Karpas-422 (cell line): ENCODE measurements around the gene APRT. TPM values are rescaled to one million over a fixed set of nuclear protein-coding genes. Genes with fewer than 3 reads are reported as not detected.
"Not testable (repeated sequence)": the region's sequence is repeated elsewhere in the genome, so short reads cannot be mapped to it uniquely, and the experiment has no call there.

Experiments used
- DNase-seq: peaks from one replicate; pipeline ENCODE4 v3.0.0-alpha.2; 2015
- H2AFZ ChIP-seq: fragments of 200-600 bp; sonication (generic); 2 replicates; pipeline ENCODE4 v1.6.1; 2014; ENCODE audit warnings: antibody characterized with exemption, low read length, mixed read lengths
- H3K27ac ChIP-seq: fragments of 200-600 bp; sonication (generic); 2 replicates; pipeline ENCODE4 v1.5.1; 2014; ENCODE audit warnings: mild to moderate bottlenecking, low read length, moderate library complexity
- H3K27me3 ChIP-seq: fragments of 200-600 bp; sonication (generic); 2 replicates; pipeline ENCODE4 v1.6.1; 2014; ENCODE audit warnings: low read length, mixed read lengths
- H3K36me3 ChIP-seq: fragments of 200-600 bp; sonication (generic); 2 replicates; pipeline ENCODE4 v1.6.1; 2014; ENCODE audit warnings: low read length, mixed read lengths; ENCODE audit not compliant: insufficient read depth
- H3K4me1 ChIP-seq: fragments of 200-600 bp; sonication (generic); 2 replicates; pipeline ENCODE4 v1.6.1; 2014; ENCODE audit warnings: mild to moderate bottlenecking, low read length, mixed read lengths
- H3K4me2 ChIP-seq: fragments of 200-600 bp; sonication (generic); 2 replicates; pipeline ENCODE4 v1.6.1; 2014; ENCODE audit warnings: low read length, low read depth, mild to moderate bottlenecking; ENCODE audit not compliant: poor library complexity, severe bottlenecking
- H3K4me3 ChIP-seq: fragments of 200-600 bp; sonication (generic); 2 replicates; pipeline ENCODE4 v1.5.1; 2014; ENCODE audit warnings: mild to moderate bottlenecking, antibody characterized with exemption, low read length, mixed read lengths
- H3K79me2 ChIP-seq: fragments of 200-600 bp; sonication (generic); 2 replicates; pipeline ENCODE4 v1.6.1; 2014; ENCODE audit warnings: mild to moderate bottlenecking, low read length, mixed read lengths
- H3K9ac ChIP-seq: fragments of 200-600 bp; sonication (generic); 2 replicates; pipeline ENCODE4 v1.6.0; 2014; ENCODE audit warnings: low read length
- H3K9me2 ChIP-seq: fragments of 200-600 bp; sonication (generic), shearing (Covaris generic); replicated peaks from 2 replicates; pipeline ENCODE4 v1.6.0; 2014; ENCODE audit warnings: mild to moderate bottlenecking, low read length, moderate library complexity; ENCODE audit not compliant: insufficient read depth
- H3K9me3 ChIP-seq: fragments of 300-700, 200-600 bp; sonication (generic); 2 replicates; pipeline ENCODE4 v1.6.1; 2014; ENCODE audit warnings: low read length, mixed read lengths
- H4K20me1 ChIP-seq: fragments of 200-600 bp; sonication (generic); 2 replicates; pipeline ENCODE4 v1.6.1; 2014; ENCODE audit warnings: mild to moderate bottlenecking, antibody characterized with exemption, low read length, low read depth; ENCODE audit not compliant: insufficient read depth
- total RNA-seq: library from RNA; depleted of rRNA; stranded (reverse); fragments of >200 nt; shearing (Covaris generic); gene quantifications from 2 replicates; pipeline ENCODE4 v1.2.3, GENCODE V29; 2014; ENCODE audit warnings: low replicate concordance

The APRT gene
- total RNA-seq, 1 experiment from 2014 or later: 193 TPM

DNA sequence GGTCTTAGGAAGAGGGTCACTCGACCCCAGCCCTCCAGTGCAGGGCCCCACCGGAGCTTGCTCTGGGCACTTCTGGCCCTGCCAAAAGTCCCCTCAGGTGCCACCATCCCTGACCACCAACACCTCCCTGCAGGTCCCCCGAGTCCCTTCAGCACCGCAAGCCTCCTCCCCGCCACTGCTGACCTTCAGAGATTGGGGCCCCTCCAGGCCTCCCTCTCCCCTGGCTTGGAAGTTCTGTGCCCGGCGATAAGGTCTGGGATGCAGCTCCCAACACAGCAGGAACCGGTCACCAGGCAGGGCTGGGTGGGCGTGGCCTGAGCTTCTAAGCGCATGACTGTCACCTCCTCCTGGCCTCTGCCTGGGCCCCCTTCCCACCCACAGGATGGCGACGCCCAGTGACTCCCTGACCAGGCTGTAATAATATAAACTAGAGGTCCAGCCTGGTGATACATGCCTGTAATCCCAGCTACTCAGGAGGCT is 37.9 kb downstream of the APRT start:
- no peaks in the 10 kb centered on the region for H3K79me2 ChIP-seq
- no peaks in the 10 kb centered on the region for H3K36me3 ChIP-seq
- no peak overlapping the region for H3K4me3 ChIP-seq
- H4K20me1 ChIP-seq: 0 out of 2 replicates have a peak, but pooled peaks cover 5% of the 10 kb centered on the region
- no peak for DNase-seq
- H3K9ac ChIP-seq: no peak overlapping the region
- no peaks in the 10 kb centered on the region for H3K9me3 ChIP-seq
- no peaks in the 10 kb centered on the region for H3K9me2 ChIP-seq
- H2AFZ ChIP-seq: no peak overlapping the region
- H3K27me3 ChIP-seq: no peaks in the 10 kb centered on the region
- no peak overlapping the region for H3K4me2 ChIP-seq
- peaks cover 12% of the 10 kb centered on the region for H3K4me1 ChIP-seq
- H3K27ac ChIP-seq: no peak overlapping the region

- no peak for DNase-seq
- no peaks in the 10 kb centered on the region for H3K9me3 ChIP-seq
- no peaks in the 10 kb centered on the region for H3K27me3 ChIP-seq
- no peaks in the 10 kb centered on the region for H3K36me3 ChIP-seq
- no peak overlapping the region for H3K4me2 ChIP-seq
- no peak overlapping the region for H2AFZ ChIP-seq
- H3K4me3 ChIP-seq: no peak overlapping the region
- H3K27ac ChIP-seq: no peak overlapping the region
- no peaks in the 10 kb centered on the region for H3K9me2 ChIP-seq
- no peaks in the 10 kb centered on the region for H3K79me2 ChIP-seq
- H3K4me1 ChIP-seq: peaks cover 12% of the 10 kb centered on the region
- H4K20me1 ChIP-seq: 0 out of 2 replicates have a peak, but pooled peaks cover 5% of the 10 kb centered on the region
- no peak overlapping the region for H3K9ac ChIP-seq
Measured at GRCh38 chr16:88772871-88773811, 38.6 kb downstream of the APRT start.

DNA sequence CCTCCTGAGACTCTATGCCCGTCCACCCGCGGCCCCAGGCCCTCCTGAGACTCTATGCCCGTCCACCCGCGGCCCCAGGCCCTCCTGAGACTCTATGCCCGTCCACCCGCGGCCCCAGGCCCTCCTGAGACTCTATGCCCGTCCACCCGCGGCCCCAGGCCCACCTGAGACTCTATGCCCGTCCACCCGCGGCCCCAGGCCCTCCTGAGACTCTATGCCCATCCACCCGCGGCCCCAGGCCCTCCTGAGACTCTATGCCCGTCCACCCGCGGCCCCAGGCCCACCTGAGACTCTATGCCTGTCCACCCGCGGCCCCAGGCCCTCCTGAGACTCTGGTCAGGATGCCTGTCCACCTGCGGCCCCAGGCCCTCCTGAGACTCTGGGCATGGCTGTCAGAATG is 39.9 kb downstream of the APRT start:
- H3K36me3 ChIP-seq, H3K9ac ChIP-seq, H4K20me1 ChIP-seq, DNase-seq, H3K27me3 ChIP-seq, H2AFZ ChIP-seq, H3K4me2 ChIP-seq, H3K27ac ChIP-seq, H3K4me3 ChIP-seq, H3K79me2 ChIP-seq, H3K9me3 ChIP-seq, H3K9me2 ChIP-seq: not testable (repeated sequence)
- peaks cover 12% of the 10 kb centered on the region for H3K4me1 ChIP-seq

- Histone ChIP-seq H3K27ac (no peak overlapping the region), H2AFZ (no peak overlapping the region), H3K4me2 (no peak overlapping the region), H3K9ac (no peak overlapping the region), H3K9me2 (no peaks in the 10 kb centered on the region), H4K20me1 (0 out of 2 replicates have a peak, but pooled peaks cover 5% of the 10 kb centered on the region), H3K9me3 (no peaks in the 10 kb centered on the region), H3K4me3 (no peak overlapping the region), H3K36me3 (no peaks in the 10 kb centered on the region), H3K4me1 (peaks cover 12% of the 10 kb centered on the region), H3K79me2 (no peaks in the 10 kb centered on the region), H3K27me3 (no peaks in the 10 kb centered on the region)
- DNase-seq: no peak
Measured at GRCh38 chr16:88771294-88771772, 40.4 kb downstream of the APRT start.

- Histone ChIP-seq H4K20me1 (0 out of 2 replicates have a peak, but pooled peaks cover 5% of the 10 kb centered on the region), H3K27me3 (no peaks in the 10 kb centered on the region), H3K9me3 (no peaks in the 10 kb centered on the region), H3K79me2 (no peaks in the 10 kb centered on the region), H3K27ac (no peak overlapping the region), H2AFZ (no peak overlapping the region), H3K9me2 (no peaks in the 10 kb centered on the region), H3K9ac (no peak overlapping the region), H3K4me2 (peak overlapping the region; percentile 42), H3K36me3 (no peaks in the 10 kb centered on the region), H3K4me3 (no peak overlapping the region), H3K4me1 (peaks cover 12% of the 10 kb centered on the region)
- peak; percentile 76 for DNase-seq
Measured at GRCh38 chr16:88770461-88771293, 41.1 kb downstream of the APRT start.

DNA sequence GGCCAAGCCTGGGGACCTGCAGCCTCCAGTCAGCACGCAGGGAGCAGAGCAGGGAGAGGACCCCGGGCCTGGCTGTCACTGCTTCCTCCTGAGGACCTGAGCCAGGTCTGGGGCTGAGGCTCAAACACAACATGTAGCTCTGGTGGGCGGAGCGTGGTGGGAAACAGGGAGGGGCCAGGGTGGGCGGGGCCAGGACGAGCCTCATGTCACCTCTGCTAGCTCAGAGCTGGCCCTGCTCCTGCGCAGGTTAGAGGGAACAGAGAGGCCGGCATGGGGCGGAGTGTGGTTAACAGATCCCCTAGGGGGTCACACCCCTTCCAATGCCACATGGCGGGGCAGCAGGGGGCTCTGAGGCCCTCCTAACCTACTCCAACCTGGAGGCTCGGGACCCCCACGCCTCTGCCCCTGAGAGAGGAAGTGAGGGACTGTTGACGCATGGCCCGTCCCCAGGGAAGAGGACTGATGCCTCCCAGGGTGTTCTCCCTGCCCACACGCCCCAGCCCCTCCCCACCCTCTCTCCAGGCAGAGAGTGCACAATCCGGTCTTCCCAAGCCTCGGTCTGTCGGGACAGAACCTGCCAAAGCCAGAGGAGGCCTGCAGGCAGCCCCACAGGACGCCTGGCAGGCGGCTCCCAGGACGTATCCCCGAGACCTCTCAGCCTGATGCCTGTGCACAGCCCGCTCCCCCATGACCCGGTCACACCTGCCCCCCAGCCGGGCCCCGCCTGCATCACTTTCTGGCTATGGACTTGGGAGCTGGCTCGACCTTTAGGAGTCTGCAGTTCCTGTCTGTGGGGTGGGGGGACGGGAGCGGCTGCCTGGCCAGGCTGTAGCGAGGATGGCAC is 41.9 kb downstream of the APRT start:
- DNase-seq: peak; percentile 91
- Histone ChIP-seq H3K4me3 (no peak overlapping the region), H3K9me3 (no peaks in the 10 kb centered on the region), H3K27ac (no peak overlapping the region), H2AFZ (no peak overlapping the region), H3K4me1 (peaks cover 12% of the 10 kb centered on the region), H3K4me2 (peak overlapping the region; percentile 42), H4K20me1 (0 out of 2 replicates have a peak, but pooled peaks cover 5% of the 10 kb centered on the region), H3K9ac (no peak overlapping the region), H3K27me3 (no peaks in the 10 kb centered on the region), H3K36me3 (no peaks in the 10 kb centered on the region), H3K79me2 (no peaks in the 10 kb centered on the region), H3K9me2 (no peaks in the 10 kb centered on the region)

DNA sequence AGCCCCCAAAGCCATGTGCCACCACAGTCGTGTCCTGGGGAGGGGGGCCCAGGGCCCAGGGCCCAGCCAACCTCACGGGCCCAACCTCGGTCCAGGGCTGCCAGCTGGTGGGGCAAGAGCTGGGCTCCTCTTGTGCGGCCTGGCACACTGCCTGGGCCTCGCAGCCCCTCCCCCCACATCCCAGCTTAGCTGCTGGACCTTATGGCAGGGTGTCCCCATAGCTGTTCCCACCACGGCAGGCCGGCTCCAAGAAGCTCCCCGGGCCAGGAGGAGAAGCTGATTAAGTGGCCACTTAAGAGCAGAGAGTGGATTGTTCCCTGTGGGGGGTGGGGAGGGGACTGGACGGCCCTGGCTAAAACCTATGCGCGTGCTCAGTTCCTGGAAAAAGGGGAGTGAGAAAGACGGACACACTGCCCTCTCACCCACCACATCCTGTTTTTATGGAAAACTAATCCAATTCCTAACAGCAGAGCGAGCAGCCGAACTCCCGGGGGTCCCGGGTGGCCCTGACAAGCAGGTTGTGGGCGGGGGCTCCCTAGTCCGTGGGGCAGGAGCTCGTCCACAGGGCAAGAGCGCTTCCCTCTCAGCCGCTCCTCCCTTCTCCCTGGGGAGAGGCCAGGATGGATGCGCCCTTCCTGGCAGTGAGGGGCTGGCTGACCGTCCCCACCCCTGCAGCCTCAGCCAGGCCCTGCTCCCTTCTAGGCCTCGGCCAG is 43.5 kb downstream of the APRT start:
- H3K4me1 ChIP-seq: peaks cover 12% of the 10 kb centered on the region
- H3K4me2 ChIP-seq: no peak overlapping the region

More for the DNA sequence above, 43.5 kb downstream of the APRT start:
- H2AFZ ChIP-seq: no peak overlapping the region
- H3K79me2 ChIP-seq: no peaks in the 10 kb centered on the region
- no peak for DNase-seq
- 0 out of 2 replicates have a peak, but pooled peaks cover 5% of the 10 kb centered on the region for H4K20me1 ChIP-seq
- no peak overlapping the region for H3K4me3 ChIP-seq
- H3K9ac ChIP-seq: no peak overlapping the region
- H3K9me2 ChIP-seq: no peaks in the 10 kb centered on the region
- no peak overlapping the region for H3K27ac ChIP-seq
- H3K36me3 ChIP-seq: no peaks in the 10 kb centered on the region
- no peaks in the 10 kb centered on the region for H3K9me3 ChIP-seq
- no peaks in the 10 kb centered on the region for H3K27me3 ChIP-seq
